Esophagus squamous epithelium (tissue), 4 donors: ENCODE results near the gene PCDHGB5.

Source experiments
- POLR2A ChIP-seq, 4 donors: fragments of 450-650 bp; IDR thresholded peaks; one replicate each; pipeline ENCODE4 v1.6.1; 2017; ENCODE audit warnings: antibody characterized with exemption in 4 of 4, mild to moderate bottlenecking in 4 of 4, moderate library complexity in 3 of 4
- TF ChIP-seq, protein P1 (sequence below), 6 experiments: fragments of 450-650 bp in 4 of 6; fragments of 200-600 bp in 2 of 6; sonication (generic) in 2 of 6; IDR thresholded peaks; one replicate each; pipeline ENCODE4 v1.5.1; 2016 to 2019; ENCODE audit warnings: antibody characterized with exemption in 6 of 6, mild to moderate bottlenecking in 4 of 6, moderate library complexity in 4 of 6

DNA sequence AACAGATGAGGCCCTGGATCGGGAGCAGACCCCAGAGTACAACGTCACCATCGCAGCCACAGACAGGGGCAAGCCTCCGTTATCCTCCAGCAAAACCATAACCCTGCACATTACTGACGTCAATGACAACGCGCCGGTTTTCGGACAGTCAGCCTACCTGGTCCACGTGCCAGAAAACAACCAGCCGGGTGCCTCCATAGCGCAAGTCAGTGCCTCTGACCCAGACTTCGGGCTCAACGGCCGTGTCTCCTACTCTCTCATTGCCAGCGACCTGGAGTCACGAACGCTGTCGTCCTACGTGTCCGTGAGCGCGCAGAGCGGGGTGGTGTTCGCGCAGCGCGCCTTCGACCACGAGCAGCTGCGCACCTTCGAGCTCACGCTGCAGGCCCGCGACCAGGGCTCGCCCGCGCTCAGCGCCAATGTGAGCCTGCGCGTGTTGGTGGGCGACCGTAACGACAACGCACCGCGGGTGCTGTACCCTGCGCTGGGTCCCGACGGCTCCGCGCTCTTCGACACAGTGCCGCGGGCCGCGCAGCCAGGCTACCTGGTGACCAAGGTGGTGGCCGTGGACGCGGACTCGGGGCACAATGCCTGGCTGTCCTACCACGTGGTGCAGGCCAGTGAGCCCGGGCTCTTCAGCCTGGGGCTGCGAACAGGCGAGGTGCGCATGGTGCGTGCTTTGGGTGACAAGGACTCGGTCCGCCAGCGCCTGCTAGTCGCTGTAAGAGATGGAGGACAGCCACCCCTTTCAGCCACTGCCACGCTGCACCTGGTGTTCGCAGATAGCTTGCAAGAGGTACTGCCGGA is 21.5 kb downstream of the PCDHGB5 start:
- no peak for TF ChIP-seq POLR2A (IDR thresholded peaks at IDR 0.05)
- TF ChIP-seq, protein P1, sequence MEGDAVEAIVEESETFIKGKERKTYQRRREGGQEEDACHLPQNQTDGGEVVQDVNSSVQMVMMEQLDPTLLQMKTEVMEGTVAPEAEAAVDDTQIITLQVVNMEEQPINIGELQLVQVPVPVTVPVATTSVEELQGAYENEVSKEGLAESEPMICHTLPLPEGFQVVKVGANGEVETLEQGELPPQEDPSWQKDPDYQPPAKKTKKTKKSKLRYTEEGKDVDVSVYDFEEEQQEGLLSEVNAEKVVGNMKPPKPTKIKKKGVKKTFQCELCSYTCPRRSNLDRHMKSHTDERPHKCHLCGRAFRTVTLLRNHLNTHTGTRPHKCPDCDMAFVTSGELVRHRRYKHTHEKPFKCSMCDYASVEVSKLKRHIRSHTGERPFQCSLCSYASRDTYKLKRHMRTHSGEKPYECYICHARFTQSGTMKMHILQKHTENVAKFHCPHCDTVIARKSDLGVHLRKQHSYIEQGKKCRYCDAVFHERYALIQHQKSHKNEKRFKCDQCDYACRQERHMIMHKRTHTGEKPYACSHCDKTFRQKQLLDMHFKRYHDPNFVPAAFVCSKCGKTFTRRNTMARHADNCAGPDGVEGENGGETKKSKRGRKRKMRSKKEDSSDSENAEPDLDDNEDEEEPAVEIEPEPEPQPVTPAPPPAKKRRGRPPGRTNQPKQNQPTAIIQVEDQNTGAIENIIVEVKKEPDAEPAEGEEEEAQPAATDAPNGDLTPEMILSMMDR (IDR thresholded peaks at IDR 0.05) = no peak
